Islet precursor cell (in vitro differentiated cells): ENCODE data around the gene NET1.

Experiments
- DNase-seq: peaks from one replicate; pipeline ENCODE4 v3.0.0-alpha.2; 2018

NET1 gene

GRCh38 chr10:5502571-5503476 lies 90.5 kb downstream of the NET1 start:
- no peak for DNase-seq

- peak; percentile 78 for DNase-seq
Observed at GRCh38 chr10:5503477-5503835, 91.1 kb downstream of the NET1 start.

GRCh38 chr10:5504146-5505072 lies 92.1 kb downstream of the NET1 start:
- no peak for DNase-seq

- DNase-seq, result no peak
Observed at GRCh38 chr10:5506246-5506645, 93.9 kb downstream of the NET1 start.

GRCh38 chr10:5506751-5507648 lies 94.6 kb downstream of the NET1 start:
- no peak for DNase-seq

- no peak for DNase-seq
Observed at GRCh38 chr10:5507649-5508131, 95.3 kb downstream of the NET1 start.

GRCh38 chr10:5508161-5508604 lies 95.8 kb downstream of the NET1 start:
- DNase-seq, result no peak
